Activated effector memory CD4-positive, alpha-beta T cell treated with Interleukin-2 at 50 U/mL for 16 hours (primary cell): ENCODE data around the gene TBC1D21.

Experiments
- DNase-seq: peaks from one replicate; pipeline ENCODE4 v3.0.0-alpha.2; 2020

The TBC1D21 gene

DNA sequence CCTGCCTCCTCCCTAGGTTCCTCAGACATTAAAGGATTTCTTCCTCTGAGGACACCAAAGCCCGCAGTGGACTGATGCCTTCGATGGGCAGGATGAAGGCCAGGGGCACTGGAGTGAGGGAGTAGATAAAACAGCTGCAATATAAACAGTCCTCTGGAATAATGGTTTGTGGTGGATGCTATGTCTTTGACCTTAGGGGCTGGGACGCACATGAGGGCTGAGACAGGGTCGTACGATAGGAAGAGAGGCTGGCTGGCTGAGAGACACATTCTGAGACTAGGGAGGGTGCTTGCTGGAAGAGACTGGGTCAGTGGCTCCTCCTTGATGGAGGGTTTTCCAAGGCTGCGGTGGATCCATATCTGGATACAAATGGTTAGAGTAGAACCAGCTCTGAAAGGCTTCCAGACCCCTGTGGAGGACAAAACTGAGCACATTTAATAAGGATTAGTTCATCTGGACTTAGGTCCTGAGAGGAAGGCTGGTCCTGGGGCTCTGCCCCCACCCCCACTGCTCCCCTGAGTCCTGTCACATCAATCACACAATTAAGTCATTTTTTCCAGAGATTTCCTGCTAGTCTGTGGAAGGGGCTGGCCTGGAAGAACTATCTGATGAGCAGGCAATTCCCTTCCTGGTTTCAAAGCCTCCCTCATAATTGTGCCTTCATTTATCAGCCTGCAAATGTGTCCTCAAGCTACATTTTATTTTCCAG is 15.8 kb downstream of the TBC1D21 start:
- DNase-seq: no peak

DNA sequence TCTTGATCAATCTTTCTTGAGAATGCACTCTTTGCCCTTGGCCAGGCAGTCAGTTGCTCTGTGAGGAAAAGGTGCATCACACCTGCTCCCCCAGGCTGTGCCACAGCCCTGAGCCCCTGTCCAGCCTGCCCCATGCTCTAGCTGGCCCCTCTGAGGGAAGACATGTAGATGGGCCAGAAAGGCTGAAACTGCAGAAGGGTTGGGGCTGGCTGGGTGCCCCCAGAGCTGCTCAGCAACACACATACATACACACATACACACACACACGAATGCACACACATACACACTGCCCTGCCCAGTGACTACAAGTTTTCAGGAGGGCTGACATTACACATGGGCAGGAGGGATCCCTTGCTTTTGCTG is 16.4 kb downstream of the TBC1D21 start:
- DNase-seq: no peak

DNA sequence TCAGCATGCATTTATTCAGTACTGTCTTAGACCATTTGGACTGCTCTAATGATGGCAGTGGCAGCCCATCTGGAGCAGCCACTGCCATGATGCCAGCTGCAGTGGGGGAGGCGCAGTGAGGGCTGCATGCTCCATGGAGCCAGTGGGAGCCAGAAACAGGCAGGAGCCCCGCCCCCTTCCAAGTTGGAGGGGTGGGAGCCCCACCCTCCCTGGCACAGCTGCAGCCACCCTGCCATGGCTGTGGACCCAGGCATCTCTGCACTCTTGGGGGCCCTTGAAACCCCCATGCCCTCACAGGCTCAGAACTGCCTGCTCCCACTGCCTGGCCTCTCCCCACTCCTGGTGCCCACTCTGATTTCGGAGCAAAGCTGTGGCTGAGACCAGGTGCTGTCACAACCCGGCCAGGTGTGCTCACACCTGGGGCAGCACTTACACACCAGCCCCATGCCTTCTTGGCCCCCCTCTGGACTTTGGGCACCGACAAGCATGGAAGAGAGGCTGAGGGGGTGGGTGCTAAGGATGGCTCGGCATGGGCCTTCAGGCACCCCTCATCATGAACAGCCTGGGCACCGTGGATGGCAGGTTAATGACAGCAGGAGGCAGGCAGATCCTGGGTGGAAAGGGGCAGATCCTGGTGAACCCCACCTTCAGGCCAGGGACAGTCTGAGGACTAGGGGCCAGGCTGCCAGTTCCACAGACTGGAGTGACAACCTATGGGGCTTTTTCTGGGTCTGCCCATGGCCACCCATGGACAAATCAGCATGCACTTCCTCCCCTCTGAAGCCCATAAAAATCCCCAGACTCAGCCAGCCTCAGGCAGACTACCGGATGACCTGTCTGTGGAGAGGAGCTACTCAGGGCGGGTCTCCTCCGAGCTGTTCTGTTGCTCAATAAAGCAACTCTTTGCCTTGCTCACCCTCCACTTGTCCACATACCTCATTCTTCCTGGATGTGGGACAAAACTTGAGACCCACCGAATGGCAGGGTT is 18.3 kb downstream of the TBC1D21 start:
- DNase-seq: no peak

DNA sequence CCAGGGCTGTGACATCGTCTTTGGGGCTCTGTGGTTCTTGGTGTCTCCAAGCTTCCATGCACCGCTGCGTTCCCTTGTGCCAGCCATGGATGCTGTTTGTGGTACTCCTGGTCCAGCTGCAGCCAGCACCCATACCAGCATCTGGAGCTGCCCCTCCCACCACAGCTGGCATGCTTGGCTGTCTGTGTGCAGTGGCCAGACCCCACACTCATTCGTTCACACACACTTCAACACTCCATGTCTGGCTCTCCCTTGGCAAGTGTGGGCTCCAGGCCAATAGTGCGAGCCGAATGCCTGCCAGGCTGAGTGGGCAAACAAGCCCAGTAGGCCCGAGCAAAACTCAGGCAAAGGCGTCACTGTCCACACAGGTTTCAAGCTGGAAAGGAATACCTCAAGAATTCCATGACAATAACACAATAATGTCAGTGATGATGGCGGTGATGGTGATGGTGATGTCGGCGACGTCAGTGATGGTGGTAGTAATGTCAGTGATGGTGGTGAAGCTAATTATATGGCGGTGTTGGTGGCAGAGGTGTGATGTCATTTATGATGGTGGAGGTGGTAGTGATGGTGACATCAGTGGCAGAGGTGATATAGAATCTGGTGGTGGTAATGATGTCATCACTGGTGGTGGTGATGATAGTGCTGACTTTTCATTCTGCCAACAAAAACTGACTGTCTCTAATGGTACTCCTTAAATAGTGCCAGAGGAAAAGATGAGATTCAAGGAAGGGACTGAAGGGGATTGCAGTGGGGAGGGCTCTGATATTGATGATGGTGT is 19.3 kb downstream of the TBC1D21 start:
- DNase-seq: no peak

DNA sequence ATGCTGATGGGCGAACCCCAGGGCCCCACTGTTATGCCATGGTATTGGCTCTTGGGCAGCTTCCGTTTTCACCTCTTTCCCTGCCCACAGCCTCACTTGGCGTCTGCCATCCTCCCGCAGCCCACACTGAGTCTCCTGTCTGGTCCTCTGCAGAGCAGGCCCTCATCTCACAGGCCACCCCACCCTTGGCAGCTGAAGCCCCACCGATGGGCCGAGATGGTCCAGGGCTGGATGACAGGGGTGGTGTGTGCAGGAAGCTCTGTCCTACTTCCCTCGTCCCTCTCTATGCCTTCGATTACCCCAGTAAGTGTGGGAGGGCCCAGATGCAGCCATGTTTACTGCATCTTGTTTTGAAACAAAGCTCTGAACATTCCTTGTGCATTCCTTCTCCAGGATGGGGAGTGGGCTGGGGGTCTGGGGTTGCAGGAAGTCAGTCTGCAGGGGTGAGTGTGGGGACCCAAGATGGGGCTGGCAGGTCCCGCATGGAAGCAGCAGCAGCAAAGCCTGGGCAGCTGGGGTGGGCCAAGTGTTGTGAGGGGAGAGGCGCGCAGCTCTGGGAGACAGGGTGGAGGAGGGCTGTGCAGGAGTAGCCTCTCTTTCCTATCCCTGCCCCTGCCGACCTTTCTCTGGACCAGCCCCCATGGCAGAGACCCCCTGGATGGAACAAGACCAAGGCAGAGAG is 20.9 kb downstream of the TBC1D21 start:
- DNase-seq: no peak

DNA sequence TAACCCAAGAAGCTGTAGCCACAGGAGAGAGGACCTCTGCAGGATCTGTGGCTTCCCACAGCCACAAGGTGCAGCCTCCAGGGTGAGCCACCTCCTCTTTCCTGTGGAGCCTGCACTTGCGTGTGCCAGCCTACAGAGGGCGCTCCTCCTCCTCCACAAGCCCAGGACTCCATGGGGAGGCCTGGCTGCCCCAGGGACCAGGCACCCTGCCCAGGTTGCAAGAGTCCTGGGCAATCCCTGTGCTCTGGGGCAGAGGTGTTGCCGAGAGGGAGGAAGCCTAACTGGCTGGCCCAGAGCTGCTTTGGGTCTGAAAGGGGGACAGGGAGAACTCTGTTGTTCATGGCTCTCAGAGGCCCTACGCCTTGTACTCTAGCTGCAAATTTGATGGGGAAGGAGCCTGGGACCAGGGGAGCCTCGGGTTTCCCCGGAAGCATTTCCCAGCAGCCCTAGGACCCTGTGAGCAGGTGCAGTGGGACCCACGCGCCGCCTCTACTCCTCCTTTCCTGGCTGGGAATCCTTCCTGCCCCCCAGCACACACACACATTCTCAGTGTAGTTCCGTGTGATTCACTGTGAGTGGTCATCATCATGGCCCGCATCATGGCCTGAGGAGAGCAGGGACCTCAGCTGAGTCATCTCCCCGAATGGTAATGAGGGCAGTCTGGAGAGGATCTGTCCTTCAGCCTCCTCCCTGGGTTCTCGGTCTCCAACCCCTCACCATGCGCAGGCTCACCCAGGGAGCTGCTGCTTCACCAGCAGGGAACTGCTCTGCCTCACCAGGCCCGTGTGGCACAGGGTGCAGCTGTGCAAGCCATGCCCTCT is 24.3 kb downstream of the TBC1D21 start:
- peak; percentile 42 for DNase-seq

DNA sequence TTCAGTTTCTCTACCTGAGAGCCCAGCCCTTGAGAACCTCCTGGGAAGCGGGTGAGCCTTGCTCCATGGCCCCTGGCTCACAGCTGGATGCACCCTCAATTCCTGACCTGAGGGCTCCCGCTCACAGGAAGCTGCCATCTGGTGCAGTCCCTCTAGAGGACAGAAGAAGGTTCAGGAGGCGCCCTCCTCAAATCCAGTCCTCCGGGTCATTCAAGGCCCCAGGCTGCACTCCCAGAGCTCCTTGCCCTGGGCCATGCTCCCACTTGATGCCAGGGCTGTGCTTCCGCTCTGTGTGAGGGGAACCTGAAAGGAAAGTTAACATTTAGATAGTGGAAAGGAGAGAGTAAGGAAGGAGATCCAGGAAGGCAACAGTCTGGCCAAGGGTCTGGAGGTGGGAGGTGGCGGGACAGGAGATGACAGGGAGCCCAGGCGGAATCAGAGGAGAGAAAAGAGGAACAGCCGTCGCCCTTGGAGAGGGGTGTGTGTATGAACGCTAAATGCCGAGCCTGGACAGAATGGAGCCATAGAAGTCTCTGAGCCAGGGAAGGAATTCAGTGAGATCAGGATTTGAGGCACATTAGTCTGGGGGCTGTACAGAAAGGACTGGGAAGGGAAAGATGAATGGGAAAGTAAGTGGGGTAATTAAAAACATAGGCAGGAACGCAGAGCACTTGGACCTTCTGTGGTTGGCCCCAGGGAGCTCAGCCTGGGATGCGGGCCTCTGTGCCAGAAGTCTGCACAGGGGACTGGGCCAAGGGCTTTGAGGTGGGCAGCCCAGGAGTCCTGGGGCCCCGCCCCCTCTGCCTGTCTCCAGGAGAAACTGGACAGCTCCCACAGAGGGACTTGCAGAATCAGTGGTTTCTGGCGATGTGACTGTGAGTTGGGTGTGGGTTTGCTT is 26.1 kb downstream of the TBC1D21 start:
- DNase-seq: no peak

DNA sequence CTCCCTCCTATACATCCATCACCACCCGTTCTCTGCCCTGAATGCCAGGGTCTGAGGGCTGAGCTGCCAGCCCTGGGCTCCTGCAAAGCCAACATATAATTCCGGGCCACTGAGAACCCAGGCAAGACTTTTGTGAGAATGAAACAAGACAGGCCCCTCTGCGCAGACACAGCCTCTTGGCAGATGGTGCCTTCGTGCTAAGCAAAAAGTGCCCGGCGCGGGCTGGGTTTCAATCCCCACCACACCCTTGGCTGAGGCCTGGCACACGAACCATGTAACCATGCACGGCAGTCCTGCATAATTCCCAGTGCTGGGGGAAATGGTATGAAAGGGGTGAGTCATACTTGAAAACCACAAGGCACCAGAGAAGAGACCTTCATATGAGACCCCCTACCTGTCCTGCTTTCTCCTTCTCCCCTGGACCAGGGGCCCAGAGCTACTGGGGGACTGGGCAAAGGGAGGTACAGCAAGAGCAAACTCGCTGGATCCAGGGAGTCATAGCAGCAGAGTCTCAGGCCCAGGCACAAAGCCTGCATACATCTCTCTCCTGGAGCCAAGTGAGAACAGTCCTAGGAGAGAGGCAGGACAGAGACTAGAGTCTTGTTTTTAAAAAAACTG is 26.8 kb downstream of the TBC1D21 start:
- no peak for DNase-seq

DNA sequence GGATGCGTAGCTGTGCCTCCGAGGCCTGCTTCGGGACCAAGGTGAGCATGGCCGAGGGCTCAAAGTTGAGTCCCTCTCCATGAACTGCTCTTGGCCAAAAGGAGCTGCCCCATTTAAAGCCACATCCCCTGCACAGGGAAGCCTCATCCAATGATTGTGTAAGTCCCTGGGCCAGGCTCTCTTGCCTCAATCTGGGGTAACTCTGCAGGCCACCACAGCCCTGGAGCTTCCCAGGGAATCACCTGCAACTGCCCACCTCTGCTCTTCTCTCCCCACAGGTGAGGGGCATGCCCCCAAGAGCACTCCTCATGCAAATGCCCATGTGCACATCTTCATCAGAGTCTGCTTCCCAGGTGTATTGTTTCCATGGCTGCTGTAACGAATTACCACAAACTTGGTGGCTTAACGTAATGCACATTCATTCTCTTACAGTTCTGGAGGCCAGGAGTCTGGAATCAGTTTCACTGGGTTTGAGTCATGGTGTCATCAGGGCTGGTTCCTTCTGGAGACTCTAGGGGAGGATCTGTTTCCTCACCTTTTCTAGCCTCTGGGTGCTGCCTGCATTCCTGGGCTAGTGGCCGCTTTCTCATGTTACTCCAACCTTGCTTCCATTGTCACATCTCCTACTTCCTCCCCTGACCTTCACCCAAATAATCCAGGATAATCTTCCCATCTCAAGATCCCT is 27.9 kb downstream of the TBC1D21 start:
- no peak for DNase-seq

DNA sequence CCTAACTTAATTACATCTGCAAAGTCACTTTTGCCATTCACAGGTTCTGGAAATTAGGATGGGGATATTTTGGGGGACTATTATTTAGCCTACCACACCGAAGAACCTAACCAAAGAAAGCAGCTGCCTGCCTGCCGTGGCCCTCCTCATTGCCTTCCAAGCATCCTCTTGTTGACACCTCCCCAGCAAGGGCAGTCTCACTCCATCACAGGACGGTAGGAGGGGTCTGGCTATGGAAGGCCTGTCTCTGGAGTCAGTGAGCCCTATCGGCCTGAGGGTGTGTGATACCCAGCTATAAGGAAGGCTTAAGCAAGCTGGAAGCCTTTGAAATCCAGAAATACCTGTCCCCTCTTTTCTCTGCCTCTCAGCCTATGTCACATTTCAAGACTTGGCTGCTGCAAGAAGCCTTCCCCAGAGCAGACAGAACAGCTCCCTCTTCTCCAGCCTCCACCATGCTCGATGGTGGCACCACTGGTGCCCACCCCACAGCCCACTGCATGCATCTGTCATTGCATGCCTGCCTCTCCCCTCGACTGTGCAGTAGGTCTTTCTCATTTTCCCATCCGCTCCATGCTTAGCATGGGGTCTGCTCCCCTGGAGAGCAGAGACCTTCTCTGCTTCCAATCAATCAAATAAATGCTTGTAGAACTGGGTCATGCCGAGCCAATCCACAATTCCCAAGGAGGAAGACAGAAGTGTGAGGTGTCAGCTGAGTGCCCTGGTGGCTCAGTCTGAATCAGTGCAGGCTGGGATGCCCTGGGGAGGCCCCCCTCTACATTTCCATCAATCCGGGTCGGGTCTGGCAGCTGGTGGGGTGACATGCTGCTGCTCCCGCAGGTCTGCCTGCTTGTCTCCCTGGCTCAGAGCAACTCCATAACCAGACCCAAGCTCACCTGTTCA is 29.0 kb downstream of the TBC1D21 start:
- DNase-seq: no peak

DNA sequence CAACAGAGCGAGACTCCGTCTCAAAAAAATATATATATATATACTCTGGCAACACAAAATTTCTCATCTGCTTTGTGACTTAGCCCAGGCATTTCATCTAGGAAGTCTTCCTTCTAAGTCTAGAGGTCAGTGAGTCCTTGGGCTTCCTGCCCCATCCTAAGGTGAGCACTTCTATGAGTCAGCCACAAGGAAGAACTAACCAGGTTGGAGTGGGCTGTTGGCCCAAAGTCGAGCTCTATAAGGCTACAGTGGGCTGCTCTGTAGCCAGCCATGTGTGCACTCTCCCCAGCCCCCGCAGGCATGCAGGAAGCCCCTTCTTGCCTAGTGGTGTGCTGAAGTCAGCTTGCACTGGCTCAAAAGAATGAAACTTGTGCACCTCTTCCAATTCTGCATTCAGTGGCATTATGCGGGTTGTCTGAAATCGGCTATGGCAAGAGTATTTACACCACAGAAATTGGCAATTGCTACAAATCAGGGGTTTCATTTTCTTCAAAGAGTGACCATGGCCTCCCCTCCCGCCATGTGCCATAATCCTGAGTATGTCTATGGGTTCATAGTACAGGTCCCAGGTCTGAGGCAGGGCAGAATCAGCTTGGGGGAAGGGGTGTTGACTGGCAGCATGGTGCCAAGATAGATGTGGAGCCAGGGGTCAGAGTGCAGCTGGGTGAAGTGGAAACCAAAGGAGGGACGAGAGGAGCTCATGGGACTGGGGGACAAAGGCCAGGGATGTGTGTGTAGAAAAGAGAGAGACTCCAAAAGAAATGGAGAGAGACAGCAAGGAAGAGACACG is 30.9 kb downstream of the TBC1D21 start:
- no peak for DNase-seq

DNA sequence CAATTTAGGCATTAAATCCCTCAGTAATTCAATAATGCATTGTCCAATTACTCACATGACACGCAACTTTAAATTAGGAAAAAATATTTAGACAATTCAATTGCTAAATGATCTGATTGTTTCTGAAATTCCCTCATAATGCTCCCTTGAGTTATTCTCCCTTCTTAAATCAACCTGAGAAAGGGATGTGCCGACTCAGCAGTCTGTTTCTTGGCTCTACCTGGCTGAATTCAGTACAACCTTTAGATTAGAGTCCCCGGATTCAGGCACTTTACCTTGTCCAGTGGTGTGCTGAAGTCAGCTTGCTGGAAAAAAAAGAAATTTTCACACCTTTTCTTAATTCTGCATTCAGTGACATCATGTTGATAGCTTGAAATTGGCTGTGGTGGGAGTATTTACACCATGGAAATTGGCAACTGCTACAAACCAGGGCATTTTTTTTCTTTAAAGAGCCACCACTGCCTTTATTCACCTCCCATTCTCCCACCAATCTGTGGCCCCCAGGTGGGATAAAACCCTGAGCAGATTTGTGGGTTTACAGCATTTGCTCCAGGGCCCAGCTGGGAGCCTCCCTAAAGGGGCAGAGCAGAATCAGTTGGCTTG is 32.0 kb downstream of the TBC1D21 start:
- no peak for DNase-seq

DNA sequence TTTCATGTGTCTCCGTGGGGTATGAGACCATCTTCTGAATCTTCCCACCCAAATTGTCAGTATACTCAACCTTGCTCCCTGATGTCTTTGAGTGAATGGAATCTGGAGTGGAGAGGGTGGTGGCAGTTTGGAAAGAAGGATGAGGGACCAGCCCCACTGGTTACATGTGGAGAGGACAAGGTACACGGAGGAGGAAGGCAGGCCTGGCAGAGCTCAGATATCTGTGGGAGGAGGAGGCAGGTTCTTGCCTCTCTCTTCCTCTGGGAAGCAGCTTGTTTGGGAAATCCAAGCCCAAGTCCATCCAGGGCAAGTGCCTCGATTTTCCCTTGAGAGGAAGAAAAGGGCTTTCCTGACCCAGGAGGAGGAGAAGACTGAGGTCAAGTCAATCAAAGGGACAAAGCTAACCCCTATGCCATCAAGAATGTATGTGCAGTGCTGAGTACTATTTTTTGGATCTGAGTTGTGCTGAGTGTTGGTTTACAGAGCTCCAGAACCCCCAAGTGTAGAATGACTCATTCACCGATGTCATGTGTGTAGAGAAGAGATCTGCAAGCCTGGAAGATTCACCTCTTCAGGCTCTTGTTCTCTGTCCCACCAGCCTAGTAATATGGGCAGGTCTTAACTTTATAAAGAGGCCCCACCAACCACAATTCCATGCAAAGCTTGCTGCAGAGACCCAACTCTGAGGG is 33.1 kb downstream of the TBC1D21 start:
- DNase-seq: no peak

DNA sequence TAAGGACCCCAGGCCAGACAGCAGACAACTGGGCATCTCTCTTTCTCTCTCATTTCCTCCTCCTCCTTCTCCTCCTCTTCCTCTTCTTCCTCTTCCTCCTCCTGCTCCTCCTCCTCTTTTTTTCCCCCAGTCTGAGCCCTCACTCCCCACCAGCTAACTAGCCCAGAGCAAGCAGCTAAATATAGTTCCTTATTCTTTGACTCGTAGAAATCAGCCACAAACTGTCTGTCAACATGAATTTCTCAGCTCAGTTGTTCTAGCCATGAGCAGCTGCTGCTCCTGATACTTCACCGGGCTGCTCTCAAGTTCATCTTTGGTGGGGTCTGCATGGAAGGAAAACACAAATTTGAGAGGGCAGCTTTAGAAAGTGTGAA is 33.7 kb downstream of the TBC1D21 start:
- no peak for DNase-seq

DNA sequence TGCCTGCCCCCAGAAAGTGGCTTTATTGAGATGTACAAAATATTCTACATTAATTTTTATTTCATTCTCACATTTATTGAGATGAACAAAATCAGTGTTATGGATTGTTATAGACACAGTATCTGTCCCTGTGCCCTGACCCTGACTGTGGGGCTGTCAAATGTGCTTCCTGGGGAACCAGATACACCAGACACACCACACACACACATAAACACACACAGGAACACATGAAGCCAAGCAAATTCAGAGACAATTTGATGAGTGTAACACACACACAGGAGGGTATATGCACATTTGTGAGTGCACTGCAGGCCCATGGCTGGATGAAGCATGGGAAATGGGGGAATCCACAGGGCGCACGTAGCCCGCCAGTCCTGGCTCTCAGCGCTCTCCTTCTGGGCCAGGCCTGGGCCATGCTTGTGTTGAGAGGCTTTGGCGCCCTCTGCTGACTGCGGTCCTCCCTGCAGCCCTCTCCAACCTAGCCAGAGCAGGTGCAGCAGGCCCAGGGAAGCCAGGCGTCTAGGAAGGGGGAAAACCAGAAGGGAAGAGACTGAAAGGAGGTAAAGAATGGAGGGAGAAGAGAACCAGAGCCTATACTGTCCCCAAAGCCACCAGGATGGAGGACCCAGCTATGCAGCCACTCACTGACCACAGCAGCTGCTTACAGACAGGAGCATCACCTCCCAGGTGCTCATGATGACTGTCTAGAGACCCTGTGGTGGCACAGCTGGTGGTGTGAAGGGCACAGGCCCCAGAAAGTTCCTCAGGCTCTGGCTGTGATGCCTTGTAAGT is 34.9 kb downstream of the TBC1D21 start:
- peak; percentile 63 for DNase-seq

DNA sequence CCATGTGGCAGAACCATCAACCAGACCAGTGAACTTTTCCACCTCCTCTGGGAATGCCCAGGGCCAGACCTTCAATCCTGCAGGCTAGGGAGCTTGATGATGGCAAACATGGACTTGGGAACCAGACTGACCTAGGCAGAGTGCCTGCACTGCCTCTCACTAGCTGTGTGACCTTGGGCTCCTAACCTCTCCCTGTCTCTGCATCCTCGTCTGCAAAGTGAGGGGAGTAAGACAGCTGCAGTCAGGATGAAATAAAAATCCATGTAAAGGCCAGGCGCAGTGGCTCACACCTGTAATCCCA is 35.4 kb downstream of the TBC1D21 start:
- DNase-seq: no peak
